Stimulated activated CD8-positive, alpha-beta memory T cell treated with anti-CD3 and anti-CD28 coated beads, Interleukin-15, amount 100 ng/mL, for 1 hour (primary cell): ENCODE results near the gene ZPBP.

Experiments
- DNase-seq: peaks from one replicate; pipeline ENCODE4 v3.0.0-alpha.2; 2020; ENCODE audit warnings: low read depth

ZPBP gene

GRCh38 chr7:50037086-50037485, 56.0 kb downstream of the ZPBP start:
- DNase-seq, result no peak

DNA sequence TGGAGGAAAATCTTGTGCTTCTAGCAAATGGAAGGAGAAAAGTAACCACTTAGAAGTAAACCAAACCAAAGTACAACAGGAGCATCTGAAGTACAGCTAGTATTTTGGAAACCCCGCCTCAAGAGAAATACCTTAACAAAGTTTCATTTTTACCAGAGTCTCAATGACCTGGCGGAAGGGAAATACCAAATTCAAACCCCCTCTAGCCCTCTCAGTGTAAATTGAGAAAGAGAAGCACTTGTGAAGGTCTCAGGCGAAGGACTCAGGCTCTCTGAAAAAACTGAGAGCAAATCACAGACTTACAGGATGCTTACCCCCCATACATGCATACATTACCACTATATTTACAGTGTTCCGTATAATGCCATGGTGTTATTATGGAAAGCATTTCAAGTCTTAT, 70.1 kb downstream of the ZPBP start:
- DNase-seq, result no peak

DNA sequence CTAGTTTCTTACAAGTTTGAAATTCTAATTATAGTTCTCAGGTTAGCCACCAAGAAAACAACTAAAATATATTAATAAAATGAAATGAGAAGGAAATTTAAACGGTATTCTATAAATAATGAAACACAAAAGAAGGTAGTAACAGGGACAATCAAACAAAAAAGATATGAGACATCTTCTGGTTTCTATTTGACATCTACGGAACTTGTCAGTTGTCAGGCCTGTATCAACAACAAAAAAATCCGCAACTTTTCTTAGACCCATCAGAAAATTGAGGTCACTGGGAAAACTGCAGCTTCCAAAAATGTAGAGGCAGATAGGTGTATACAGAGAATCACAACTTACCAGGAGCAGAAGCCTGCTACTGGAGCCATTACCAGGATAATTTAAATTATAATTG, 70.6 kb downstream of the ZPBP start:
- DNase-seq, result no peak

GRCh38 chr7:49995681-49996080, 97.4 kb downstream of the ZPBP start:
- no peak for DNase-seq

DNA sequence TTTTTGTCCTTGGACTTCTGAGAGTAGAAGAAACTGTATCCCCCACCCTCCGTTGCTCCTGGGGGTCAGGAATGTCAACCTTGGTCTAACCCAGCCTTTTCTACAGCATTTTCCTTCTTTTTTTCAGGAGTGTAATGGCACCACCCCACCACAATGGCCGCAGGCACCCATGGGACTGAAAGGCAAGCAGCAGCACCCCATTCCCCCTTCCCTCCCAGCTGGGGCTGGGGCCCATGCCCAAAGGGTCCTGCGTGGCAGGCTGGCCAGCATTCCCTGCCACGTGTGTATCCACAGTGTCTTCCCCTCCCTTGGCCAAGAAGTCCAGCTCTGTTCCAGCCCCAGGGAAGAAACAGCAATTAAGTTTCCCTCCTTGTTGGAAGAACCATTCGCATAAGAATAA, 106.9 kb downstream of the ZPBP start:
- no peak for DNase-seq

DNA sequence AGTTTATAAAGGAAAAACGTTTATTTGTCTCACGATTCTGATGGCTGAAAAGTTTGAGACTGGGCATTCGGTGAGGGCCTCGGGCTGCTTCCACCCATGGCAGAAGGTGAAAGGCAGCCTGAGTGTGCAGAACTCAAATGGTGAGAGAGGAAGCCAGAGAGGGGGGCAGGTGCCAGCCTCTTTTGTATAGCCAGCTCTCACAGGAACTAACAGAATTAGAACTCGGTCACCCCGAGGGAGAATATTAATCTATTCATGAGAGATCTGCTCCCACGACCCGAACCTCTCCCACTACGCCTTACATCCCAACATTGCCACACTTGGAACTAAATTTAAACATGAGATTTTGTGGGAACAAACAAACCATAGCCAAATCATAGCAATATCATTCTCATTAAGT, 112.6 kb downstream of the ZPBP start:
- DNase-seq, result no peak

GRCh38 chr7:49976238-49976637, 116.8 kb downstream of the ZPBP start:
- no peak for DNase-seq

- no peak for DNase-seq
These were observed 119.0 kb downstream of the ZPBP start for GRCh38 chr7:49974035-49974434.

GRCh38 chr7:49937608-49938007, 155.4 kb downstream of the ZPBP start:
- DNase-seq, result no peak

GRCh38 chr7:49931627-49932026, 161.4 kb downstream of the ZPBP start:
- DNase-seq, result no peak

DNA sequence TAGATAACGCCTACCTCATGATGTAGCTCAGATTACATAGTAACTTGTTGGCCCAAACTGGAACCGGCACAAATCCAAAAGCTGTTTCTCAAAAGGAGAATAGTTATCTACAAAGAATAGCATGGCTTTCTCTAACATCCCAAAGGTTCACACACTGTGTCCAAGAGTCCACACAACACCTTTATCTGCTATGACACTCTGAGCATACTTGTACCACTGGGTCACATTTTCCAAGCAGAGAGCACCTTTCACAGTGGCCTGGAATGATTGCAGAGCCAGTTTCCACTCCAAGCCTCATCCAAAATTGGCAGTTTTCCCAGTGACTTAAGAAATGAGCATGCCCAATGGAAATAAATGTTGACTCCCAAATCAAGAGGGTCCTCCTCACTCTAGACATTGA, 164.3 kb downstream of the ZPBP start:
- no peak for DNase-seq

DNA sequence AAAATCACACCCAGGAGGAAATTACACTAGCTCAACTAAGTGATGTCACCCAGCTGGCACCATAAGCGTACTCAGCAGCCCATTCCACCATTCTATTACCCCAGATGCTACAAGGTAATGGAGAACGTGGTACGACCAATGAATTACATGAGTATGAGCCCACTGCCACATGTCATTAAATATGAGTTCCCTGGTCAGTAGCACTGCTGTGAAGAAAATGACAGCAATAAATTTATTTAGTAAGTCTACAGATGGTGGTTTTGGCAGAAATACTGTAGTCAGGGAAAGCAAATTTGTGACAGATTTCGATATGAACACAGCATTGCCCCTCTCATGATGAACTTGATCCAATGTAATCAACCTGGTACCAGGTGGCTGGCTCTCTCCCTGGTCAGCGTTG, 165.4 kb downstream of the ZPBP start:
- no peak for DNase-seq

DNA sequence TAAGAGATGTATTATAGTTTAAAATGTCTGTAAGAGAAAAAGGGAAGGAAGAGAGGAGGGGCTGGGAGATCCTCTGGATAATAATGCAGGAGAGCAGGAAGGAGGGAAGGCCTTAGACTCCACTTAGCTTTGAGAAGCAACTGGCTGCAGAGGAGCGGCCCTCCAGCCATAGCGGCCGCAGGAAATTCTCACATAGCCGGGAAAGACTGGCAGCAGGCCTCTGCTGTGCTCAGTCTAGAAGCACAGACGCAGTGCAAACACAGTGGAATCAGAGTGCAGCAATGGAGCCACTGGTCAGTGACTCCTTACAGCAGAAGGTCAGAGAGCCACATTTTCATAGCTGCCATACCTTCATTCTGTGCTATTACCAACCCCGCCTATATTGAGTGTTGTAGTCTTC, 166.3 kb downstream of the ZPBP start:
- no peak for DNase-seq

- no peak for DNase-seq
These were observed 181.1 kb downstream of the ZPBP start for GRCh38 chr7:49911909-49912308.

DNA sequence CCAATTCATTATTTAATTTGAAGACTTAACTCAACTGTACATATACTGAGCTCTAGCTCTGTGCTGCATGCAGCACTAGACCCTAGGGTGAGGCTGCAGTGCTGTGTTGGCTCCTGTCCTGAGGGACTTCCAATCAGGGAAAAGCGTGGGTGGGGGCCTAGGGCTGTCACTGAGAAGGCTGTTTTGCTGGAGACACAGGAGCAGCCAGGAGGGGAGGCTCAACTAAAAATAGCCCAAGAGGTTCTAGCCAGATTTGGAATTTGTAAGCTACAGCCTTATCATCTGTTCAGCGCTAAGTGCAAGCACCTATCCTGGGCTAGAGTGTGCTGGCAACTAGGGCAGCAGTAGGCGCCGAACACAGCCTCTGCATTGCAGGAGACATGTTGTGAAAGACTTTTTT, 198.5 kb downstream of the ZPBP start:
- no peak for DNase-seq

- no peak for DNase-seq
These were observed 199.9 kb downstream of the ZPBP start for GRCh38 chr7:49893131-49893530.

- DNase-seq, result no peak
These were observed 200.6 kb downstream of the ZPBP start for GRCh38 chr7:49892481-49892880.
